H1 (cell line): ENCODE data around the gene ATP6V0E2. TPM values are rescaled to one million over a fixed set of nuclear protein-coding genes. Genes with fewer than 3 reads are reported as not detected.
"Not testable (repeated sequence)": the region's sequence is repeated elsewhere in the genome, so short reads cannot be mapped to it uniquely, and the experiment has no call there.

ENCODE experiments used
- CTCF ChIA-PET: fragments of 300-600 bp; sonication (Branson Sonifier 250); formaldehyde crosslinking; loops from one replicate; lab custom pipeline; 2021; ENCODE audit not compliant: partially characterized antibody; lab: Charles Lee
- POLR2A ChIA-PET: fragments of 300-600 bp; sonication (Branson Sonifier 250); formaldehyde crosslinking; loops from one replicate; lab custom pipeline; 2021; ENCODE audit warnings: inconsistent platforms; ENCODE audit not compliant: partially characterized antibody; lab: Charles Lee
- DNase-seq, 2 experiments: peaks; one replicate each; pipeline versions ENCODE4 v3.0.0 to v3.0.0-alpha.2; 2010 to 2022; ENCODE audit warnings: low spot score in 2 of 2, low read depth in 1 of 2, mixed read lengths in 1 of 2
- FAIRE-seq: peaks from 2 replicates; lab custom pipeline; 2011; peaks lifted over from hg19 to GRCh38; lab: Jason Lieb, UNC
- H2AFZ ChIP-seq: 2 replicates; pipeline ENCODE4 v1.8.1; 2012; ENCODE audit warnings: low read length, inconsistent platforms
- H2AK5ac ChIP-seq: 2 replicates; pipeline ENCODE4 v1.6.1; 2013; ENCODE audit warnings: low read depth, low read length
- H2BK120ac ChIP-seq: replicated peaks from 2 replicates; pipeline ENCODE3; 2013; ENCODE audit warnings: low read depth, low read length, inconsistent platforms
- H2BK12ac ChIP-seq: 2 replicates; pipeline ENCODE4 v1.6.1; 2013; ENCODE audit warnings: low read depth, low read length
- H2BK15ac ChIP-seq: 2 replicates; pipeline ENCODE4 v1.6.1; 2013; ENCODE audit warnings: low read length
- H2BK20ac ChIP-seq: 2 replicates; pipeline ENCODE4 v1.6.1; 2013; ENCODE audit warnings: low read length
- H2BK5ac ChIP-seq: 2 replicates; pipeline ENCODE4 v1.6.1; 2013; ENCODE audit warnings: low read depth, low read length
- H3K14ac ChIP-seq: 2 replicates; pipeline ENCODE4 v1.6.1; 2013; ENCODE audit warnings: inconsistent platforms; ENCODE audit not compliant: insufficient read length
- H3K18ac ChIP-seq: 2 replicates; pipeline ENCODE4 v1.6.1; 2013; ENCODE audit warnings: low read length; ENCODE audit errors: extremely low read depth
- H3K23ac ChIP-seq: 2 replicates; pipeline ENCODE4 v1.6.1; 2013; ENCODE audit warnings: inconsistent platforms; ENCODE audit not compliant: insufficient read length
- H3K23me2 ChIP-seq: 2 replicates; pipeline ENCODE4 v1.6.1; 2013; ENCODE audit warnings: low read depth, low read length
- H3K27ac ChIP-seq: 2 replicates; pipeline ENCODE4 v1.6.1; 2011; ENCODE audit warnings: low read depth, low read length, inconsistent platforms
- H3K27me3 ChIP-seq, 4 experiments: replicated peaks in 1 of 4; 1 replicate in 1 of 4; 2 replicates in 3 of 4; pipeline versions ENCODE4 v1.6.1 to v1.8.1; 2011 to 2013; ENCODE audit warnings: low read length in 3 of 4, mild to moderate bottlenecking in 3 of 4, inconsistent platforms in 2 of 4, mixed read lengths in 2 of 4, moderate library complexity in 1 of 4; ENCODE audit not compliant: control insufficient read depth in 3 of 4, insufficient read depth in 3 of 4; ENCODE audit errors: extremely low read depth in 1 of 4
- H3K36me3 ChIP-seq, 4 experiments: 2 replicates each; pipeline versions ENCODE4 v1.6.1 to v1.8.1; 2011 to 2013; ENCODE audit warnings: mild to moderate bottlenecking in 4 of 4, low read length in 3 of 4, moderate library complexity in 2 of 4, control low read depth in 1 of 4, inconsistent platforms in 1 of 4; ENCODE audit not compliant: insufficient read depth in 4 of 4, control insufficient read depth in 2 of 4
- H3K4ac ChIP-seq: replicated peaks from 2 replicates; pipeline ENCODE3; 2013; ENCODE audit warnings: low read length, low read depth, mixed read lengths, inconsistent platforms; ENCODE audit not compliant: insufficient read length
- H3K4me1 ChIP-seq, 4 experiments: replicated peaks in 1 of 4; 1 replicate in 1 of 4; 2 replicates in 3 of 4; pipeline versions ENCODE4 v1.6.1 to v1.8.1; 2011 to 2013; ENCODE audit warnings: low read length in 3 of 4, inconsistent platforms in 2 of 4, mixed read lengths in 1 of 4; ENCODE audit not compliant: insufficient read depth in 4 of 4, control insufficient read depth in 3 of 4
- H3K4me2 ChIP-seq, 2 experiments: 2 replicates each; pipeline versions ENCODE4 v1.6.1 to v1.8.1; 2011 to 2013; ENCODE audit warnings: low read depth in 2 of 2, low read length in 2 of 2, control low read depth in 1 of 2, inconsistent platforms in 1 of 2, mild to moderate bottlenecking in 1 of 2; ENCODE audit not compliant: insufficient read depth in 1 of 2
- H3K4me3 ChIP-seq, 4 experiments: fragments of 200-600, 300-600 bp in 1 of 4; sonication (generic), shearing (Covaris generic), sonication (Bioruptor Twin) in 1 of 4; 2 replicates each; pipeline versions ENCODE4 v1.5.1 to v1.8.1; 2011 to 2016; ENCODE audit warnings: low read length in 4 of 4, low read depth in 3 of 4, control low read depth in 2 of 4, inconsistent platforms in 2 of 4, mild to moderate bottlenecking in 2 of 4, mixed read lengths in 1 of 4, moderate library complexity in 1 of 4; ENCODE audit not compliant: insufficient read depth in 2 of 4; ENCODE audit errors: extremely low read depth in 1 of 4
- H3K56ac ChIP-seq: replicated peaks from 2 replicates; pipeline ENCODE3; 2013; ENCODE audit warnings: low read depth, mild to moderate bottlenecking, mixed read lengths, low read length, inconsistent platforms; ENCODE audit not compliant: insufficient read length
- H3K79me1 ChIP-seq: 2 replicates; pipeline ENCODE4 v1.6.1; 2013; ENCODE audit warnings: low read depth, low read length, control low read depth
- H3K79me2 ChIP-seq, 2 experiments: 2 replicates each; pipeline versions ENCODE4 v1.6.1 to v1.8.1; 2012 to 2013; ENCODE audit warnings: low read length in 2 of 2, mild to moderate bottlenecking in 2 of 2, inconsistent platforms in 1 of 2; ENCODE audit not compliant: insufficient read depth in 2 of 2, control insufficient read depth in 1 of 2
- H3K9ac ChIP-seq, 4 experiments: replicated peaks in 1 of 4; 1 replicate in 1 of 4; 2 replicates in 3 of 4; pipeline versions ENCODE4 v1.6.1 to v1.8.1; 2011 to 2013; ENCODE audit warnings: low read depth in 3 of 4, low read length in 3 of 4, control low read depth in 2 of 4, mild to moderate bottlenecking in 2 of 4, moderate library complexity in 2 of 4, inconsistent platforms in 1 of 4; ENCODE audit errors: extremely low read depth in 1 of 4
- H3K9me3 ChIP-seq, 2 experiments: 2 replicates each; pipeline versions ENCODE4 v1.6.1 to v1.8.1; 2012 to 2013; ENCODE audit warnings: mild to moderate bottlenecking in 2 of 2, moderate library complexity in 2 of 2, control low read depth in 1 of 2, inconsistent platforms in 1 of 2, low read depth in 1 of 2, low read length in 1 of 2, mixed read lengths in 1 of 2; ENCODE audit not compliant: insufficient read depth in 2 of 2
- H4K20me1 ChIP-seq, 2 experiments: replicated peaks in 1 of 2; 2 replicates each; pipeline versions ENCODE3 to v1.8.1; 2011 to 2013; ENCODE audit warnings: inconsistent platforms in 2 of 2, low read length in 2 of 2, mild to moderate bottlenecking in 1 of 2; ENCODE audit not compliant: insufficient read depth in 2 of 2, control insufficient read depth in 1 of 2
- H4K5ac ChIP-seq: 2 replicates; pipeline ENCODE4 v1.6.1; 2013; ENCODE audit warnings: low read length, low read depth, mixed read lengths, inconsistent platforms; ENCODE audit not compliant: insufficient read length
- H4K8ac ChIP-seq: 2 replicates; pipeline ENCODE4 v1.8.0; 2013; ENCODE audit warnings: mild to moderate bottlenecking, moderate library complexity, low read length, inconsistent platforms; ENCODE audit not compliant: insufficient read depth; ENCODE audit errors: extremely low read depth
- H4K91ac ChIP-seq: replicated peaks from 2 replicates; pipeline ENCODE3; 2013; ENCODE audit warnings: low read length, mixed read lengths, inconsistent platforms; ENCODE audit not compliant: insufficient read length
- WGBS, 2 experiments: shearing (Covaris generic) in 1 of 2; methylation state at CpG; one replicate each; pipeline versions ENCODE4 v1.1.6 to v1.1.7; 2013 to 2015; ENCODE audit warnings: low lambda C conversion rate in 2 of 2, mixed read lengths in 2 of 2, inconsistent platforms in 1 of 2, low coverage in 1 of 2, missing lambda C conversion rate in 1 of 2; ENCODE audit not compliant: insufficient replicate concordance in 2 of 2, insufficient coverage in 1 of 2, insufficient read length in 1 of 2; ENCODE audit errors: extremely low coverage in 1 of 2, missing lambda C conversion rate in 1 of 2; 5-methylcytosine and 5-hydroxymethylcytosine counted together
- polyA plus RNA-seq, 7 experiments: library from polyadenylated mRNA; depleted of rRNA in 3 of 7; stranded (reverse) in 5 of 7; unstranded in 2 of 7; fragments of >200 nt in 5 of 7; fragments of 200-250 nt in 2 of 7; gene quantifications; 1 replicate in 5 of 7; 2 replicates in 1 of 7; 4 replicates in 1 of 7; pipeline versions ENCODE4 v1.2.1 to v1.2.3, GENCODE V29; 2011 to 2013; ENCODE audit warnings: missing spikeins in 2 of 7, mixed read lengths in 2 of 7
- total RNA-seq: library from RNA; stranded (reverse); fragmentation: NEBNext Ultra II Directional; extraction: Animal tissue kit (Norgen Biotek cat#: 25700); gene quantifications from 2 replicates; pipeline ENCODE4 v1.2.1, GENCODE V29; 2021

The ATP6V0E2 gene
- total and polyA plus RNA-seq, 2 of the 8 experiments (the other 6 are each of a cell fraction or from before 2014, with no cell fraction given) = 26.1 to 47.9 TPM

DNA sequence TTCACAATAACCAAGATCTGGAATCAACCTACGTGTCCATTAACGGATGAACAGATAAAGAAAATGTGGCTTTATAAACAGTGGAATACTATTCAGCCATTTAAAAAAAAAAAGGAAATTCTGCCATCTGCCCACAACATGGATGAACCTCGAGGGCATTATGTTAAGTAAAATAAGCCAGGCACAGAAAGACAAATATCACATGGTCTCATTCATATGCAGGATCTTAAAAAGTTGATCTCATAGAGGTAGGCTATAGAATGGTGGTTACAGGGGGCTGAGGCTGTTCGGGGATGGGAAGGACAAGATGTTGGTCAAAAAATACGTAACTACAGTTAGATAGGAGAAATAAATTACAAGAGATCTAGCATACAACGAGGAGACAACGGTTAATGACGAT, 21.2 kb downstream of the ATP6V0E2 start:
- H2BK120ac ChIP-seq, H3K27ac ChIP-seq, H3K9ac ChIP-seq, H2BK20ac ChIP-seq, POLR2A ChIA-PET, DNase-seq, H3K79me1 ChIP-seq, H3K4me1 ChIP-seq, H4K20me1 ChIP-seq, H3K56ac ChIP-seq, FAIRE-seq, H3K27me3 ChIP-seq, H4K5ac ChIP-seq, H4K91ac ChIP-seq, H2BK12ac ChIP-seq, CTCF ChIA-PET, H3K23me2 ChIP-seq, H3K4me2 ChIP-seq, H3K18ac ChIP-seq, H2BK15ac ChIP-seq, H3K4me3 ChIP-seq, H3K36me3 ChIP-seq, H3K4ac ChIP-seq, H3K79me2 ChIP-seq, H2AK5ac ChIP-seq, H4K8ac ChIP-seq, H3K14ac ChIP-seq, H3K9me3 ChIP-seq, H2AFZ ChIP-seq, H3K23ac ChIP-seq, H2BK5ac ChIP-seq: not testable (repeated sequence)
- 87% methylated on average over 8 of the region's 8 CpGs; no CpG with 5 or more reads in 1 of the 2 experiments for WGBS, 2 experiments

- H3K23me2 ChIP-seq, H3K4me1 ChIP-seq, H3K79me2 ChIP-seq, H4K20me1 ChIP-seq, H3K27me3 ChIP-seq, FAIRE-seq, H2BK5ac ChIP-seq, H3K18ac ChIP-seq, H2BK20ac ChIP-seq, H2AFZ ChIP-seq, H3K14ac ChIP-seq, H4K5ac ChIP-seq, POLR2A ChIA-PET, H3K4ac ChIP-seq, H4K91ac ChIP-seq, H2BK12ac ChIP-seq, H4K8ac ChIP-seq, H2BK120ac ChIP-seq, DNase-seq, H3K9me3 ChIP-seq, H3K4me3 ChIP-seq, H3K36me3 ChIP-seq, H3K9ac ChIP-seq, H3K79me1 ChIP-seq, H3K23ac ChIP-seq, H3K4me2 ChIP-seq, H2AK5ac ChIP-seq, H3K56ac ChIP-seq, H2BK15ac ChIP-seq, H3K27ac ChIP-seq: not testable (repeated sequence)
- CTCF ChIA-PET = interaction anchor here (0.6 kb wide), 1 partner anchor 59 kb away, joined by 3 read pairs; no protein-coding TSS in a partner anchor
- 87% methylated on average over 4 of the region's 6 CpGs; no CpG with 5 or more reads in 1 of the 2 experiments for WGBS, 2 experiments
Observed at GRCh38 chr7:149907776-149908376, 34.1 kb downstream of the ATP6V0E2 start.
